Choroid plexus epithelial cell (primary cell): ENCODE measurements around the gene PJA1.

Experiments used
- DNase-seq: peaks from one replicate; pipeline ENCODE4 v3.0.0-alpha.2; 2010; ENCODE audit warnings: low read depth
- H3K4me3 ChIP-seq: 2 replicates; pipeline ENCODE4 v1.5.1; 2011; ENCODE audit warnings: low read depth, mild to moderate bottlenecking, control low read depth, low read length, moderate library complexity
- TF ChIP-seq, protein P1 (sequence below): conservative IDR thresholded peaks from 2 replicates; pipeline ENCODE4 v1.5.1; 2011; ENCODE audit warnings: low read depth, mild to moderate bottlenecking, control low read depth, inconsistent platforms, low read length, moderate library complexity

Gene PJA1

DNA sequence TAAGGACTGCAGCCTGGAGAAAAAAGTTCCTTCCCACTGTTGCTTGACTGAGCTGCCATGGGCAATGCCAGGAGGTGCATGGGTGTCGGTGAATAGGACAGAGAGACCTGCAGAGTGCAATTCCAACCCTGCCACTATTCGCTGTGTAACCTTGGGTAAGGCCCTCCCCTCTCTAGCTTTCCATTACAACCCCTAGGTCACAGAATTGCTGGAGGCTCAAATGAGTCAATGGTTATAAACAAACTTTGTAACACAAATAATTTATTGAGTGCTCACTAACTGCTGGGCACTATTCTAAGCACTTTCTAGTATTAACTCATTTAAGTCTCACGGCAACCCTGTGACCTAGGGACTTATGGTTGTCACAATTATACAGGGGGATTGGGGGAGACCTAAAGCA, 37.8 kb downstream of the PJA1 start:
- TF ChIP-seq, protein P1, sequence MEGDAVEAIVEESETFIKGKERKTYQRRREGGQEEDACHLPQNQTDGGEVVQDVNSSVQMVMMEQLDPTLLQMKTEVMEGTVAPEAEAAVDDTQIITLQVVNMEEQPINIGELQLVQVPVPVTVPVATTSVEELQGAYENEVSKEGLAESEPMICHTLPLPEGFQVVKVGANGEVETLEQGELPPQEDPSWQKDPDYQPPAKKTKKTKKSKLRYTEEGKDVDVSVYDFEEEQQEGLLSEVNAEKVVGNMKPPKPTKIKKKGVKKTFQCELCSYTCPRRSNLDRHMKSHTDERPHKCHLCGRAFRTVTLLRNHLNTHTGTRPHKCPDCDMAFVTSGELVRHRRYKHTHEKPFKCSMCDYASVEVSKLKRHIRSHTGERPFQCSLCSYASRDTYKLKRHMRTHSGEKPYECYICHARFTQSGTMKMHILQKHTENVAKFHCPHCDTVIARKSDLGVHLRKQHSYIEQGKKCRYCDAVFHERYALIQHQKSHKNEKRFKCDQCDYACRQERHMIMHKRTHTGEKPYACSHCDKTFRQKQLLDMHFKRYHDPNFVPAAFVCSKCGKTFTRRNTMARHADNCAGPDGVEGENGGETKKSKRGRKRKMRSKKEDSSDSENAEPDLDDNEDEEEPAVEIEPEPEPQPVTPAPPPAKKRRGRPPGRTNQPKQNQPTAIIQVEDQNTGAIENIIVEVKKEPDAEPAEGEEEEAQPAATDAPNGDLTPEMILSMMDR: no peak
- no peak for DNase-seq
- H3K4me3 ChIP-seq: no peak overlapping the region

DNA sequence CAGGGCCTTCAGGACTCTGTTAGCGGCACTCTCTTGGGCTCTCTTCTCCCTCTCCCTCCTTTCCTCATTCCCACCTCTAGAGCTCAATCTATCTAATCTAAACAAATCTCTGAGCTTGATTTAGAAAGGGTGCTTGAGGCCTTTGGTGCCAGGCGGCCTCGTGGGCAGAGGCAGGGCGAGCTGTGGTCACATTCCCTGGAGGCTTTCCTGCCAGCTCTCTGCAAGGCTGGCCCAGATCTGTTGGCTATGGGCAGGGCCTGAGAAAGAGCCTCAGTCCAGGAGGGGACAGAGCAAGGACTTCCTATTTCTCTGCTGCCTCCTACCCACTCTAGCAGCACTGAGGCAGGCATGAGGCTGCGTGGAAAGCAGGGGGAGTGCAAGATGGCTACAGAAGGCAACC, 38.6 kb downstream of the PJA1 start:
- no peak for DNase-seq

DNA sequence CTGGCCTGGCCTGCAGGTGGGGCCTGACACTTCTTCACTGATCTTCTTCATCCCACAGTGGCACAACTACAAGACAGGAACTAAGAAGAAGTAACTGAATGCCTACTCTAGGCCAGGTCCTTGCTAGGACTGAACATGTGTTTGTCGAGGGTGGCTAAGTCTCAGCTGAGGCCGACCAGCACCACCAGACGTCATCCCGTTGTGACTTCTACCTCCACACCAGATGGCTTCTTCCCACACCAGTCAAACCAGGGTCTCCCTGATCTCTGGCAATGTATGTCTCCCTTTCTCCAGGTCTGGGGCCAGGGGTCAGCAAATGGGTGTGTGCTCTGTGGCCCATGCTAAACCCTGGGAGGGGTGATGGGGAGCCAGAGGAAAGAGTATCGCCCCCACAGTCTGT, 40.2 kb downstream of the PJA1 start:
- TF ChIP-seq, protein P1: no peak
- no peak overlapping the region for H3K4me3 ChIP-seq
- no peak for DNase-seq

More for the DNA sequence above, 38.6 kb downstream of the PJA1 start:
- H3K4me3 ChIP-seq: no peak overlapping the region
- TF ChIP-seq, protein P1: no peak

DNA sequence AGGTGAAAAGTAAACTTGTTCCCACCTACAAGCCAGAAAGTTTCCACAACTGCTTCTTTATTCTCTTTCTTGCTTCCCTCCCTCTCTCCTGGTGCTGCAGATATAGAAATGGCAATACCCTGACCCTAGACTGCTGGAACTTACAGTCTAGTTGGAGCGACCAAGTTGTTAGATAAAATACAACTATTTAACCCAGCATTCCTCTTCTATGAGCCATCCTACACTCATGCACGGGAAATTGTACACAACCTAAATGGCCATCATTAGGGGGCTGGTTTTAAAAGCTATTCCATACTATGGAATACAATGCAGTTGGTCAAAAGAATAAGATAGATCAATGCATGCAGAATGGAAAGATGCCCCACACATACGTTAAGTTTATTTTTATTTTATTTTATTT, 41.1 kb downstream of the PJA1 start:
- TF ChIP-seq, protein P1: no peak
- DNase-seq: peak; percentile 48

DNA sequence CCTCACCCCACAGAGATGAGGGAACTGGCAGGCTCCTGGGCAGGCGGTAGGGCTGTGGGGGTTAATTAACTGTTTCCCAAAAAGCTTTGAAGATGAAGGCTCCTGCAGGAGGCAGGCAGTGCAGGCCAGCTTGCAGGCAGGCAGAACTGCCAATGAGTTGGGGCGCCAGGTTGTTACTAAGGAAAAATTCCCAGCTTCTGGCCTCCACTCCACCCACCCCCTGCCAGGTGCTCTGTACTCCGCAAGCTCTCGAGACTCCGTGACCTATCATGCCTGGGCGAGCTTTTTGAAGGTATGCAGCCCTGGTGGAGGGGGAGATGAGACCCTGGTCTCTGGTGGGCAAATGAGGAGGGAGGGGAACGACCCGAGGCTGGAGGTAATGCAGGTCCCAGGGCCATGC, 41.8 kb downstream of the PJA1 start:
- TF ChIP-seq, protein P1: no peak
- DNase-seq: no peak

More for the DNA sequence above, 41.1 kb downstream of the PJA1 start:
- H3K4me3 ChIP-seq: no peak overlapping the region

DNA sequence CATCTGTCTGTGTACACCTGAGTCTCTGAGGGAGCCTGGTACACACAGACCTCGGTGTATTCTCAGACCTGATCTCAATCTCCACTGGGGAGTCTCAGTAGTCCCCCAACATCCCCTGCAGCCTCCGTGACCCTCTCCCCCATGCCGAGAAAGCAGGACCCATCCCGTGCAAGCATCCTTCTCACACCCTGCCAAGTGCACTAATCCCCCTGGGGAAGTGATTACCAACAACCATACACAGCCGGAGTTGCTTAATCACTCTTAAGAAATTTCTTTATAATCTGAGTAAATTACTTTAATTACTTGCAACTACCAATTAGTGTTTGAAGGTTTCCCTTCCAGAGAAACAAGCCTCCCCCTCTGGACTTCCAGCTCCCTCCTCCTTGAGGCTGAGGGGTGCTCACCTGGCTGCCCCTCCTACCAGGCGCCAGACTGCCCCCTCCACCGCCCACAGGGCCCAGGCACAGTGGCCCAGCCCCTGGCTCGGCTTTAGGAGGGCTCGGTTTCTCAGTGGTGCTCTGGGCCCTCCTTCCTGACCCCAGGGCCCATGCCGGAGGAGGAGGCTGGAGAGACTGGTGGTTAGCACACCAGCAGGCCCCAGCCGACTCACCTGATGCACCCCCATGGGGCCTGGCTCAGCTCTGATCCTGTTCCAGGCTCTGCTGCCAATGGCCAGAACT, 43.8 kb downstream of the PJA1 start:
- no peak overlapping the region for H3K4me3 ChIP-seq
- DNase-seq: no peak
- TF ChIP-seq, protein P1: no peak

More for the DNA sequence above, 41.8 kb downstream of the PJA1 start:
- H3K4me3 ChIP-seq: no peak overlapping the region

- DNase-seq: no peak
- no peak overlapping the region for H3K4me3 ChIP-seq
- TF ChIP-seq, protein P1: no peak
Measured at GRCh38 chrX:69120476-69120875, 44.8 kb downstream of the PJA1 start.
